Ascending aorta (tissue), 2 donors: Measurements from ENCODE around the gene CMTM6. TPM values are rescaled to one million over a fixed set of nuclear protein-coding genes. Genes with fewer than 3 reads are reported as not detected.
"Not testable (repeated sequence)": the region's sequence is repeated elsewhere in the genome, so short reads cannot be mapped to it uniquely, and the experiment has no call there.

ENCODE experiments used
- DNase-seq, 2 donors: peaks; one replicate each; pipeline ENCODE4 v3.0.0-alpha.2; 2019; ENCODE audit warnings: low spot score in 2 of 2
- H3K27ac ChIP-seq, 2 donors: fragments of 200-600 bp; sonication (generic); one replicate each; pipeline ENCODE4 v1.5.1; 2016 to 2017; ENCODE audit warnings: mild to moderate bottlenecking in 1 of 2
- H3K27me3 ChIP-seq: fragments of 200-600 bp; sonication (generic); one replicate; pipeline ENCODE4 v1.5.1; 2017
- H3K36me3 ChIP-seq, 2 donors: fragments of 200-600 bp; sonication (generic); one replicate each; pipeline ENCODE4 v1.5.1; 2016
- H3K4me1 ChIP-seq, 2 donors: fragments of 200-600 bp; sonication (generic); one replicate each; pipeline ENCODE4 v1.5.1; 2016 to 2017; ENCODE audit warnings: mild to moderate bottlenecking in 1 of 2
- H3K4me3 ChIP-seq, 2 donors: fragments of 200-600 bp; sonication (generic); one replicate each; pipeline ENCODE4 v1.5.1; 2016 to 2017; ENCODE audit warnings: mild to moderate bottlenecking in 1 of 2
- H3K9me3 ChIP-seq, 2 donors: fragments of 200-600 bp; sonication (generic); one replicate each; pipeline ENCODE4 v1.5.1; 2016
- CTCF ChIP-seq, 3 experiments: fragments of 200-600 bp in 2 of 3; fragments of 450-650 bp in 1 of 3; sonication (generic) in 2 of 3; IDR thresholded peaks; one replicate each; pipeline ENCODE4 v1.5.1; 2016 to 2019; ENCODE audit warnings: antibody characterized with exemption in 3 of 3, mild to moderate bottlenecking in 1 of 3, moderate library complexity in 1 of 3
- intact Hi-C: fragments of 100-400 bp; cut with DNase I; formaldehyde crosslinking; loops from one replicate; pipeline ENCODE4 v1.15.1; 2023
- total RNA-seq: library from RNA; depleted of rRNA; stranded (reverse); fragments of >200 nt; gene quantifications from one replicate; pipeline ENCODE4 v1.1.0, GENCODE V29; 2016

The CMTM6 gene
- total RNA-seq, 1 donor from 2014 or later, result 12.7 TPM

- Histone ChIP-seq H3K36me3 (peaks cover 20 to 27% of the 10 kb centered on the region in 2 donors), H3K4me3 (no peak overlapping the region), H3K9me3 (no peaks in the 10 kb centered on the region), H3K4me1 (no peaks in the 10 kb centered on the region), H3K27ac (no peak overlapping the region), H3K27me3 (no peaks in the 10 kb centered on the region)
- intact Hi-C loops, result no loop called here
- no peak for DNase-seq
- TF ChIP-seq CTCF (IDR thresholded peaks at IDR 0.05), result no peak
Observed at GRCh38 chr3:32522682-32523081, 20.0 kb upstream of the CMTM6 start.

GRCh38 chr3:32518921-32519320 is 16.3 kb upstream of the CMTM6 start:
- intact Hi-C loops, H3K9me3 ChIP-seq, H3K27me3 ChIP-seq, H3K4me3 ChIP-seq, DNase-seq, H3K4me1 ChIP-seq, H3K27ac ChIP-seq, H3K36me3 ChIP-seq: not testable (repeated sequence)

DNA sequence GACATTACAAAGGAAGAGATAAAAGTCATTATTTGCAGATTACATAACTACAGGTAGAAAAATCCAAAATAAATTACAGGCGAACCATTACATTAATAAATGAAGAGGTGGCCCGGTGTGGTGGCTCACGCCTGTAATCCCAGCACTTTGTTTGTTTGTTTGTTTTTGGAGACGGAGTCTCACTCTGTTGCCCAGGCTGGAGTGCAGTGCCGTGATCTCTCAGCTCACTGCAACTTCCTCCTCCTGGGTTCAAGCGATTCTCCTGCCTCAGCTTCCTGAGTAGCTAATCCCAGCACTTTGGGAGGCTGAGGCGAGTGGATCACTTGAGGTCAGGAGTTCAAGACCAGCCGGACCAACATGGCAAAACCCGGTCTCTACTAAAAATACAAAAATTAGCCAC is 14.1 kb upstream of the CMTM6 start:
- intact Hi-C loops, H3K27me3 ChIP-seq, H3K27ac ChIP-seq, H3K9me3 ChIP-seq, H3K36me3 ChIP-seq, H3K4me1 ChIP-seq, DNase-seq, H3K4me3 ChIP-seq: not testable (repeated sequence)

GRCh38 chr3:32511005-32511404 is 8.4 kb upstream of the CMTM6 start:
- Histone ChIP-seq H3K4me3 (no peak overlapping the region), H3K9me3 (no peaks in the 10 kb centered on the region), H3K4me1 (no peaks in the 10 kb centered on the region), H3K27me3 (no peaks in the 10 kb centered on the region), H3K27ac (no peak overlapping the region), H3K36me3 (no peaks in the 10 kb centered on the region)
- intact Hi-C loops, result no loop called here
- TF ChIP-seq CTCF (IDR thresholded peaks at IDR 0.05), result no peak
- no peak for DNase-seq

GRCh38 chr3:32510075-32510724 is 7.5 kb upstream of the CMTM6 start:
- Histone ChIP-seq H3K4me1 (no peaks in the 10 kb centered on the region), H3K27ac (no peak overlapping the region), H3K27me3 (no peaks in the 10 kb centered on the region), H3K9me3 (no peaks in the 10 kb centered on the region), H3K36me3 (no peaks in the 10 kb centered on the region), H3K4me3 (no peak overlapping the region)
- peak in 1 of 2 donors; percentile 79 for DNase-seq
- intact Hi-C loops, result loop anchor here (1.0 kb wide), 1 partner anchor 155 kb away; no protein-coding TSS in a partner anchor
- TF ChIP-seq CTCF (IDR thresholded peaks at IDR 0.05), result peak; percentile 52 to 78 (median 55)

- H3K36me3 ChIP-seq, result no peaks in the 10 kb centered on the region
- no peak for TF ChIP-seq CTCF (IDR thresholded peaks at IDR 0.05)
- no peak overlapping the region for H3K27ac ChIP-seq
- H3K4me3 ChIP-seq, result no peak overlapping the region
- H3K27me3 ChIP-seq, result no peaks in the 10 kb centered on the region
- no peak for DNase-seq
- no peaks in the 10 kb centered on the region for H3K4me1 ChIP-seq
- no peaks in the 10 kb centered on the region for H3K9me3 ChIP-seq
- intact Hi-C loops, result no loop called here
Observed at GRCh38 chr3:32508711-32509110, 6.1 kb upstream of the CMTM6 start.

DNA sequence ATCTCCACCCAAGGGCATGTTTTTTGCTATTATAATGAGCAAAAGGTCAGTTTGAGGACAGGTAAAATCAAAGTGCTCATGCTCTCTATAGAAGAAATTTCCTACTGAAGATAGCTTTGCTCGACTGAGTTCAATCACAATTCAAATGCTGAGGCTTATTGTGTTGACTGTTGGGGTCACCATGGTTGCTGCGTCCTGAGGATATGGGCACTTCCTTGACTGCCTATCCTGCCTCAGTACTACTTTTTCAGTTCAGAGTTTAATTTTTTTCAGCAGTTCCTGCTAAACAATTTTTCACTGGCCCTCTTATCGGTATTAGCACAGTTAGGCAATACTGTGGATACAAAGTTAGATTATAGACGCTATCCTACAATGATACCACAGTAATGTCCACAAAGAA is 3.8 kb upstream of the CMTM6 start:
- no peaks in the 10 kb centered on the region for H3K27me3 ChIP-seq
- no peak overlapping the region for H3K4me3 ChIP-seq
- H3K9me3 ChIP-seq, result no peaks in the 10 kb centered on the region
- H3K36me3 ChIP-seq, result no peaks in the 10 kb centered on the region
- TF ChIP-seq CTCF (IDR thresholded peaks at IDR 0.05), result no peak
- no peak overlapping the region for H3K27ac ChIP-seq
- H3K4me1 ChIP-seq, result peaks cover 0 to under 1% of the 10 kb centered on the region in 2 donors
- intact Hi-C loops, result no loop called here
- no peak for DNase-seq
